Astrocyte (in vitro differentiated cells and primary cell): ENCODE data around the gene GPR68. TPM values are rescaled to one million over a fixed set of nuclear protein-coding genes. Genes with fewer than 3 reads are reported as not detected.

Experiments used
- DNase-seq: peaks from one replicate; pipeline ENCODE4 v3.0.0-alpha.2; 2010; ENCODE audit warnings: low read depth
- FAIRE-seq: peaks from 2 replicates; lab custom pipeline; 2011; peaks lifted over from hg19 to GRCh38; lab: Jason Lieb, UNC
- H2AFZ ChIP-seq: 2 replicates; pipeline ENCODE4 v1.6.0; 2012; ENCODE audit warnings: low read depth, low read length, inconsistent platforms
- H3K27ac ChIP-seq: 2 replicates; pipeline ENCODE4 v1.5.1; 2011; ENCODE audit warnings: low read depth, low read length, inconsistent platforms
- H3K27me3 ChIP-seq: 2 replicates; pipeline ENCODE4 v1.6.0; 2011; ENCODE audit warnings: low read length, inconsistent platforms; ENCODE audit not compliant: insufficient read depth
- H3K36me3 ChIP-seq: 2 replicates; pipeline ENCODE4 v1.5.1; 2011; ENCODE audit warnings: low read length, inconsistent platforms; ENCODE audit not compliant: insufficient read depth
- H3K4me1 ChIP-seq: 2 replicates; pipeline ENCODE4 v1.5.1; 2011; ENCODE audit warnings: low read length, inconsistent platforms; ENCODE audit not compliant: insufficient read depth
- H3K4me2 ChIP-seq: 2 replicates; pipeline ENCODE4 v1.6.0; 2012; ENCODE audit warnings: low read length, inconsistent platforms
- H3K4me3 ChIP-seq: 2 replicates; pipeline ENCODE4 v1.5.1; 2011; ENCODE audit warnings: low read depth, mild to moderate bottlenecking, low read length, inconsistent platforms; ENCODE audit not compliant: insufficient read depth
- H3K79me2 ChIP-seq: 2 replicates; pipeline ENCODE4 v1.6.0; 2012; ENCODE audit warnings: mild to moderate bottlenecking, low read length, inconsistent platforms; ENCODE audit not compliant: insufficient read depth
- H3K9ac ChIP-seq: 2 replicates; pipeline ENCODE4 v1.6.0; 2012; ENCODE audit warnings: mild to moderate bottlenecking, low read length, inconsistent platforms
- H3K9me3 ChIP-seq: 2 replicates; pipeline ENCODE4 v1.5.1; 2012; ENCODE audit warnings: low read depth, mild to moderate bottlenecking, low read length, inconsistent platforms; ENCODE audit not compliant: insufficient read depth
- H4K20me1 ChIP-seq: 2 replicates; pipeline ENCODE4 v1.6.0; 2012; ENCODE audit warnings: low read length, inconsistent platforms; ENCODE audit not compliant: insufficient read depth
- H3K27ac Mint-ChIP-seq: one replicate; pipeline ENCODE4 v1.8.0; 2021; ENCODE audit warnings: mild to moderate bottlenecking, mixed read lengths; ENCODE audit not compliant: unreplicated experiment
- H3K27me3 Mint-ChIP-seq: one replicate; pipeline ENCODE4 v1.8.0; 2021; ENCODE audit warnings: low read depth, mixed read lengths; ENCODE audit not compliant: unreplicated experiment
- H3K36me3 Mint-ChIP-seq: one replicate; pipeline ENCODE4 v1.8.0; 2021; ENCODE audit warnings: low read depth, mixed read lengths; ENCODE audit not compliant: unreplicated experiment
- H3K4me1 Mint-ChIP-seq: one replicate; pipeline ENCODE4 v1.8.0; 2021; ENCODE audit warnings: low read depth, mixed read lengths; ENCODE audit not compliant: unreplicated experiment
- H3K4me3 Mint-ChIP-seq: one replicate; pipeline ENCODE4 v1.8.0; 2021; ENCODE audit warnings: mild to moderate bottlenecking, moderate library complexity, mixed read lengths; ENCODE audit not compliant: unreplicated experiment
- H3K9me3 Mint-ChIP-seq: one replicate; pipeline ENCODE4 v1.8.0; 2021; ENCODE audit warnings: mild to moderate bottlenecking, mixed read lengths; ENCODE audit not compliant: unreplicated experiment
- EZH2 ChIP-seq: IDR thresholded peaks from 2 replicates; pipeline ENCODE4 v1.6.1; 2012; ENCODE audit warnings: mild to moderate bottlenecking, low read length, inconsistent platforms; ENCODE audit not compliant: insufficient read depth
- total RNA-seq: library from RNA; stranded (reverse); gene quantifications from 2 replicates; pipeline ENCODE4 v1.2.1, GENCODE V29; 2021
- TF ChIP-seq, protein P1 (sequence below): IDR thresholded peaks from 2 replicates; pipeline ENCODE4 v1.5.1; 2011; ENCODE audit warnings: low read depth, mild to moderate bottlenecking, inconsistent platforms, low read length, moderate library complexity; ENCODE audit not compliant: insufficient read depth

The GPR68 gene
- total RNA-seq, 1 donor from 2014 or later: 0.50 TPM

DNA sequence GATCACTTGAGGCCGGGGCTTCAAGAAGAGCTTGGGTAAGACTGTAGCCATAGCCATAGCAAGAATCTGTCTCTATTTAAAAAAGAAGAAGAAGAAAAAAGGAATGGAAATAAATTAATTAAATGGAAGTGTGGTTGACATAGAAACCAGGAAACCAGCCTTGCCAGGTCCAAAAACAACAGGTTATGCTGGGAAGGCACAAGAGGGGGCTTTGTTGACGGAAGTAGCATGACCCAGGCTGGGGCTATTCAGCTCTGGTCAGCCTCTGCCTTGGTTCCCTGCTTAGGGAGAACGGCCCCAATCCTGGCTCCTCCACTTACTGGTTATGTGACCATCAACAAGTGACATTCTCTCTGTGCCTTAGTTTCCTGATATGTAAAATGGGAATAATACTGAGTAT lies 14.4 kb upstream of the GPR68 start:
- Histone ChIP-seq H3K27ac (no peak overlapping the region), H3K9ac (no peak overlapping the region), H3K4me1 (no peaks in the 10 kb centered on the region), H3K9me3 (no peaks in the 10 kb centered on the region), H3K36me3 (no peaks in the 10 kb centered on the region), H4K20me1 (no peaks in the 10 kb centered on the region), H3K4me3 (no peak overlapping the region), H2AFZ (no peak overlapping the region), H3K79me2 (no peaks in the 10 kb centered on the region), H3K27me3 (peaks cover 20% of the 10 kb centered on the region), H3K4me2 (no peak overlapping the region)
- H3K4me1 Mint-ChIP-seq: peaks cover 16% of the 10 kb centered on the region
- peaks cover 5% of the 10 kb centered on the region for H3K9me3 Mint-ChIP-seq
- H3K27ac Mint-ChIP-seq: no peak overlapping the region
- DNase-seq: no peak
- TF ChIP-seq, protein P1, sequence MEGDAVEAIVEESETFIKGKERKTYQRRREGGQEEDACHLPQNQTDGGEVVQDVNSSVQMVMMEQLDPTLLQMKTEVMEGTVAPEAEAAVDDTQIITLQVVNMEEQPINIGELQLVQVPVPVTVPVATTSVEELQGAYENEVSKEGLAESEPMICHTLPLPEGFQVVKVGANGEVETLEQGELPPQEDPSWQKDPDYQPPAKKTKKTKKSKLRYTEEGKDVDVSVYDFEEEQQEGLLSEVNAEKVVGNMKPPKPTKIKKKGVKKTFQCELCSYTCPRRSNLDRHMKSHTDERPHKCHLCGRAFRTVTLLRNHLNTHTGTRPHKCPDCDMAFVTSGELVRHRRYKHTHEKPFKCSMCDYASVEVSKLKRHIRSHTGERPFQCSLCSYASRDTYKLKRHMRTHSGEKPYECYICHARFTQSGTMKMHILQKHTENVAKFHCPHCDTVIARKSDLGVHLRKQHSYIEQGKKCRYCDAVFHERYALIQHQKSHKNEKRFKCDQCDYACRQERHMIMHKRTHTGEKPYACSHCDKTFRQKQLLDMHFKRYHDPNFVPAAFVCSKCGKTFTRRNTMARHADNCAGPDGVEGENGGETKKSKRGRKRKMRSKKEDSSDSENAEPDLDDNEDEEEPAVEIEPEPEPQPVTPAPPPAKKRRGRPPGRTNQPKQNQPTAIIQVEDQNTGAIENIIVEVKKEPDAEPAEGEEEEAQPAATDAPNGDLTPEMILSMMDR: no peak
- TF ChIP-seq EZH2: no peak
- H3K36me3 Mint-ChIP-seq: no peaks in the 10 kb centered on the region
- peaks cover 20% of the 10 kb centered on the region for H3K27me3 Mint-ChIP-seq
- no peak overlapping the region for H3K4me3 Mint-ChIP-seq
- no peak for FAIRE-seq

GRCh38 chr14:91258011-91258618 lies 13.6 kb upstream of the GPR68 start:
- peaks cover 13% of the 10 kb centered on the region for H3K27me3 ChIP-seq
- H3K9me3 Mint-ChIP-seq: peaks cover 5% of the 10 kb centered on the region
- no peak overlapping the region for H3K4me3 ChIP-seq
- peaks cover 12% of the 10 kb centered on the region for H3K27me3 Mint-ChIP-seq
- no peaks in the 10 kb centered on the region for H3K36me3 Mint-ChIP-seq
- H3K4me2 ChIP-seq: no peak overlapping the region
- H3K36me3 ChIP-seq: no peaks in the 10 kb centered on the region
- H3K27ac Mint-ChIP-seq: peak overlapping the region; percentile 0
- H3K4me1 Mint-ChIP-seq: peaks cover 16% of the 10 kb centered on the region
- H2AFZ ChIP-seq: no peak overlapping the region
- no peaks in the 10 kb centered on the region for H3K9me3 ChIP-seq
- no peak overlapping the region for H3K4me3 Mint-ChIP-seq
- no peaks in the 10 kb centered on the region for H4K20me1 ChIP-seq
- TF ChIP-seq, protein P1: no peak
- TF ChIP-seq EZH2: no peak
- DNase-seq (peak; percentile 85), FAIRE-seq (no peak)
- H3K4me1 ChIP-seq: no peaks in the 10 kb centered on the region
- H3K9ac ChIP-seq: no peak overlapping the region
- no peak overlapping the region for H3K27ac ChIP-seq
- no peaks in the 10 kb centered on the region for H3K79me2 ChIP-seq

GRCh38 chr14:91257328-91258010 lies 13.0 kb upstream of the GPR68 start:
- Histone ChIP-seq H3K27me3 (peaks cover 14% of the 10 kb centered on the region), H3K36me3 (no peaks in the 10 kb centered on the region), H3K9ac (no peak overlapping the region), H2AFZ (no peak overlapping the region), H3K4me1 (no peaks in the 10 kb centered on the region), H4K20me1 (no peaks in the 10 kb centered on the region), H3K9me3 (no peaks in the 10 kb centered on the region), H3K79me2 (no peaks in the 10 kb centered on the region), H3K4me3 (no peak overlapping the region), H3K27ac (no peak overlapping the region), H3K4me2 (no peak overlapping the region)
- peaks cover 16% of the 10 kb centered on the region for H3K4me1 Mint-ChIP-seq
- FAIRE-seq (no peak), DNase-seq (no peak)
- H3K27ac Mint-ChIP-seq: peak overlapping the region; percentile 0
- no peak overlapping the region for H3K4me3 Mint-ChIP-seq
- H3K27me3 Mint-ChIP-seq: peaks cover 11% of the 10 kb centered on the region
- no peaks in the 10 kb centered on the region for H3K36me3 Mint-ChIP-seq
- H3K9me3 Mint-ChIP-seq: peaks cover 5% of the 10 kb centered on the region
- TF ChIP-seq EZH2: no peak
- TF ChIP-seq, protein P1: no peak
